ENCODE data around the gene TNIK.
"Not testable (repeated sequence)": the region's sequence is repeated elsewhere in the genome, so short reads cannot be mapped to it uniquely, and the experiment has no call there.

The TNIK gene

GRCh38 chr3:171242951-171243350 lies 217.3 kb downstream of the TNIK start:
- no peaks in the 10 kb centered on the region for H3K36me3 ChIP-seq (ENCODE audit: insufficient read depth)
- H2AFZ ChIP-seq (ENCODE audit: low read depth) = no peak overlapping the region
- no peaks in the 10 kb centered on the region for H3K27me3 ChIP-seq (ENCODE audit: insufficient read depth, low read depth)
- no peak overlapping the region for H3K27ac ChIP-seq
- H3K4me1 ChIP-seq (ENCODE audit: low read depth, poor library complexity, severe bottlenecking) = peaks cover 6% of the 10 kb centered on the region
- TF ChIP-seq CTCF (conservative IDR thresholded peaks at IDR 0.05; ENCODE audit: low read depth, low read length) = no peak
- no peak overlapping the region for H3K4me3 ChIP-seq (IDR thresholded peaks at IDR 0.05; ENCODE audit: insufficient read depth, low read depth, low read length)
- H3K4me2 ChIP-seq = no peak overlapping the region
- H3K79me2 ChIP-seq (ENCODE audit: insufficient read depth, low read depth) = no peaks in the 10 kb centered on the region
- H3K9ac ChIP-seq = no peak overlapping the region
- no peaks in the 10 kb centered on the region for H4K20me1 ChIP-seq (ENCODE audit: insufficient read depth)

DNA sequence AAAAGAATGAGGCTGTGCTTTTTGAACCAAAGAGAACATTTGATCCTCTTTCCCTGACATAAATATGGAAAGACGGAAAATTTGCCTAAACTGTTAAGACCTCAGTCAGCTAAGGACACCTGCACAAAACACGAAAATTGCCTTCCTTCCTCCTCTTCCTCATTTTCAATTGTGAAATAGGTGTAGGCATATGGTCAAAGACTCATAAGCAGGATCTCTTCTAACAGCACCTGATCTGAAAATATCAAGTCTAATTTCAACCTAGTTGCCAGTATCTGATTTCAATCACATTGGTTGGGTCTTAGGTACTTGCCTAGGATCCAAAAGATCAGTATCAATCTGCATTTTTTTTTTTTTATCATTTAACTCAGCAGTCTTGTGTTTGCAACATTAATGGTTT lies 218.0 kb downstream of the TNIK start:
- no peaks in the 10 kb centered on the region for H3K27me3 ChIP-seq (ENCODE audit: insufficient read depth, low read depth)
- peaks cover 6% of the 10 kb centered on the region for H3K4me1 ChIP-seq (ENCODE audit: low read depth, poor library complexity, severe bottlenecking)
- H3K27ac ChIP-seq = no peak overlapping the region
- H3K9ac ChIP-seq = no peak overlapping the region
- no peak overlapping the region for H3K4me2 ChIP-seq
- H3K79me2 ChIP-seq (ENCODE audit: insufficient read depth, low read depth) = no peaks in the 10 kb centered on the region
- no peak overlapping the region for H2AFZ ChIP-seq (ENCODE audit: low read depth)
- TF ChIP-seq CTCF (conservative IDR thresholded peaks at IDR 0.05; ENCODE audit: low read depth, low read length) = no peak
- no peaks in the 10 kb centered on the region for H4K20me1 ChIP-seq (ENCODE audit: insufficient read depth)
- no peak overlapping the region for H3K4me3 ChIP-seq (IDR thresholded peaks at IDR 0.05; ENCODE audit: insufficient read depth, low read depth, low read length)
- H3K36me3 ChIP-seq (ENCODE audit: insufficient read depth) = no peaks in the 10 kb centered on the region

GRCh38 chr3:171241655-171242054 lies 218.6 kb downstream of the TNIK start:
- not testable (repeated sequence) for H3K4me3 ChIP-seq (IDR thresholded peaks at IDR 0.05; ENCODE audit: insufficient read depth, low read depth, low read length); H3K27ac ChIP-seq; H3K4me2 ChIP-seq; H2AFZ ChIP-seq (ENCODE audit: low read depth); H3K79me2 ChIP-seq (ENCODE audit: insufficient read depth, low read depth); H3K36me3 ChIP-seq (ENCODE audit: insufficient read depth); H3K4me1 ChIP-seq (ENCODE audit: low read depth, poor library complexity, severe bottlenecking); H3K27me3 ChIP-seq (ENCODE audit: insufficient read depth, low read depth); H4K20me1 ChIP-seq (ENCODE audit: insufficient read depth); H3K9ac ChIP-seq

GRCh38 chr3:171240504-171240835 lies 219.7 kb downstream of the TNIK start:
- H3K79me2 ChIP-seq (ENCODE audit: insufficient read depth, low read depth) = no peaks in the 10 kb centered on the region
- H3K4me2 ChIP-seq = no peak overlapping the region
- TF ChIP-seq CTCF (conservative IDR thresholded peaks at IDR 0.05; ENCODE audit: low read depth, low read length) = no peak

DNA sequence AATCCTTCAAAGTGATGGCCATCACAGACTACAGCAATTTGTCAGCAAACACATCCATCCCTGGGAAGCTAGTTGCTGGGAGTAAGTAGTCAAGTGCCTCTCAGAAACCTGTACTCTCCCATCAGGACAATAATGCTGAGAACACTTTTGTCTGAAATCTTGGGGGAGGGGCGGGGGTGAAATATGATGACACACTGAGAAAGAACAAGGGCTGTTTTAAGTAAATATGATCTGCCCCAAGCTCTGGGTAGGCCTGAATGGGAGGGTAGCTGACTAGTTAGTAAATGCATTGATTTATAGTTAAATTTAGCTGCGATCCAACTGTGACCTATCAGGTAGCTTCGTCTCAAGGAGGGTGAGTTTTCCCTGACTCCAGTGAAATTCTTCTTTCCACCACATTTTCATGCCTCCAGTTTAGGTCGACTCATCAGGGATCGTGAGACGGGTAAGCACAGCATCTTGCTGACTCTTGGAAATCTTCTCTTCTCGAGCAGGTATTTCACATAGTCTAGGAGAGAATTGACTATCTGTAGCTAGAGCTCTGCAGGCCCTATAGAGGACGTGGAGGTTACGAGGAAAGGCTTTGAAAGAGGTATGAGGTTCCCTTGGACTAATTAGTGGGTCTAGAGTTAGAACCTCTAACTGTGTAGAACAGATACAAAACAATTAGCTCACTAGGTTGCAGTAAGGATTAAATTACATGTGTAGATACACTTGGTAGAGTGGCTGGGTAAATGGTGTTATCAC lies 220.3 kb downstream of the TNIK start:
- no peaks in the 10 kb centered on the region for H3K36me3 ChIP-seq (ENCODE audit: insufficient read depth)
- no peak overlapping the region for H3K9ac ChIP-seq
- H2AFZ ChIP-seq (ENCODE audit: low read depth) = no peak overlapping the region
- no peaks in the 10 kb centered on the region for H4K20me1 ChIP-seq (ENCODE audit: insufficient read depth)
- no peak for TF ChIP-seq CTCF (conservative IDR thresholded peaks at IDR 0.05; ENCODE audit: low read depth, low read length)
- H3K4me2 ChIP-seq = no peak overlapping the region
- H3K4me3 ChIP-seq (IDR thresholded peaks at IDR 0.05; ENCODE audit: insufficient read depth, low read depth, low read length) = no peak overlapping the region
- H3K79me2 ChIP-seq (ENCODE audit: insufficient read depth, low read depth) = no peaks in the 10 kb centered on the region
- no peaks in the 10 kb centered on the region for H3K27me3 ChIP-seq (ENCODE audit: insufficient read depth, low read depth)
- no peak overlapping the region for H3K27ac ChIP-seq
- H3K4me1 ChIP-seq (ENCODE audit: low read depth, poor library complexity, severe bottlenecking) = peaks cover 6% of the 10 kb centered on the region

More at GRCh38 chr3:171240504-171240835, 219.7 kb downstream of the TNIK start:
- no peak overlapping the region for H3K9ac ChIP-seq
- H3K4me1 ChIP-seq (ENCODE audit: low read depth, poor library complexity, severe bottlenecking) = peaks cover 6% of the 10 kb centered on the region
- H3K4me3 ChIP-seq (IDR thresholded peaks at IDR 0.05; ENCODE audit: insufficient read depth, low read depth, low read length) = no peak overlapping the region
- H4K20me1 ChIP-seq (ENCODE audit: insufficient read depth) = no peaks in the 10 kb centered on the region
- H3K36me3 ChIP-seq (ENCODE audit: insufficient read depth) = no peaks in the 10 kb centered on the region
- no peak overlapping the region for H3K27ac ChIP-seq
- H3K27me3 ChIP-seq (ENCODE audit: insufficient read depth, low read depth) = no peaks in the 10 kb centered on the region
- H2AFZ ChIP-seq (ENCODE audit: low read depth) = no peak overlapping the region
